Breast epithelium (tissue), 3 donors: Measurements from ENCODE around the gene SUMF1.

Experiments
- POLR2AphosphoS5 ChIP-seq, 3 donors: sonication (generic); formaldehyde crosslinking; IDR thresholded peaks; one replicate each; pipeline ENCODE4 v1.6.1; 2017; ENCODE audit warnings: antibody characterized with exemption in 3 of 3
- TF ChIP-seq, protein P1 (sequence below), 3 donors: fragments of 450-650 bp; IDR thresholded peaks; one replicate each; pipeline ENCODE4 v1.5.1; 2016 to 2017; ENCODE audit warnings: antibody characterized with exemption in 3 of 3, mild to moderate bottlenecking in 3 of 3, moderate library complexity in 3 of 3

DNA sequence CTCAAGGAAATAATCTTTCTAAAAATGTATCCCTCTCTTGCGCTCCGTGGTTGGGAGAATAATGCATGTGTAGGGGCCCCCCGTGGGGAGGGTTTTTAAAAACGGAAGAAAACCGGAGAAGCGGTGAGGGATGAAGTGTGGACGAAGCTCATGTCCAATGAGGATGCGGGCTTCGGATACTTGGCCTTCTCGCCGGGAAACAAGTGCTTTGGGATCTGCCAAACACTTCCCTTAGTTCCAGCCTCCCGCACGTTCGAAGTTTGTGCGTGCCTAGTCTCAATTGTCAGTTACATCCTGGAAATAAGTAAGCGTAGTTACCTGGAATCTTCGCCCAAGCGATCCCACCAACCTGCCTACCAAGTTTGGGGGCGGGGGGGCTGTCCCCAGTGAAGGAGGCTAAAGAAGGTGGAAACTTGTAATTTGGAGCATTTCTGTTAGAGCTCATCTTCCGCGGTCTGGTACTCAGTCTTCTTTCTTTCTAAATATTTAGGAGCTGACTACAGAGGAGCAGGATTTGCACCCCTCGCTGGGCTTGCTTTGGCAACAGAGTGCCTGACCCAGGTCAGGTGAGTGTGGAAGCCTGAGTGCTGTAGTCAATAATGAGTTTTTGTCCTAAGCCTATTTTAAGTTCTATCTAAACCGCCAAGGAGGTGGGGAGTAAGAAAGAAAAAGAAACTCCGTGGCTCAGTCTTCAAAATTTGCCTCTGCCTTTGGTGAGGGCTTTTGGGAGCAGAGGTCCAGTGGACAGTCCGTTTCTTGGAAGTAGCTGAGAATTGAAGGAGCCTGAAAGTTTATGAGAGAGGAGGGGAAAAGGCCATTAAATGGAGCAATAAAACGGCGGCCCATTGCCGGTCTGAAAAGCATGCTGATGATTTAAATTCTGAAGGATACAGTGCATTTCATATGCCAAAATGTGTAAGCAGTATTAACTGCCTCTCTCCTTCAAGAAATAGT lies 27.1 kb upstream of the SUMF1 start:
- TF ChIP-seq POLR2AphosphoS5 (IDR thresholded peaks at IDR 0.05), result no peak
- TF ChIP-seq, protein P1, sequence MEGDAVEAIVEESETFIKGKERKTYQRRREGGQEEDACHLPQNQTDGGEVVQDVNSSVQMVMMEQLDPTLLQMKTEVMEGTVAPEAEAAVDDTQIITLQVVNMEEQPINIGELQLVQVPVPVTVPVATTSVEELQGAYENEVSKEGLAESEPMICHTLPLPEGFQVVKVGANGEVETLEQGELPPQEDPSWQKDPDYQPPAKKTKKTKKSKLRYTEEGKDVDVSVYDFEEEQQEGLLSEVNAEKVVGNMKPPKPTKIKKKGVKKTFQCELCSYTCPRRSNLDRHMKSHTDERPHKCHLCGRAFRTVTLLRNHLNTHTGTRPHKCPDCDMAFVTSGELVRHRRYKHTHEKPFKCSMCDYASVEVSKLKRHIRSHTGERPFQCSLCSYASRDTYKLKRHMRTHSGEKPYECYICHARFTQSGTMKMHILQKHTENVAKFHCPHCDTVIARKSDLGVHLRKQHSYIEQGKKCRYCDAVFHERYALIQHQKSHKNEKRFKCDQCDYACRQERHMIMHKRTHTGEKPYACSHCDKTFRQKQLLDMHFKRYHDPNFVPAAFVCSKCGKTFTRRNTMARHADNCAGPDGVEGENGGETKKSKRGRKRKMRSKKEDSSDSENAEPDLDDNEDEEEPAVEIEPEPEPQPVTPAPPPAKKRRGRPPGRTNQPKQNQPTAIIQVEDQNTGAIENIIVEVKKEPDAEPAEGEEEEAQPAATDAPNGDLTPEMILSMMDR (IDR thresholded peaks at IDR 0.05), result no peak
